HG02763 (cell line): Measurements from ENCODE around the gene SAMD10.
A peak's percentile ranks its signal among the peaks of the same experiment; 100 is the strongest.
"Not testable (repeated sequence)": the region's sequence is repeated elsewhere in the genome, so short reads cannot be mapped to it uniquely, and the experiment has no call there.

ENCODE experiments used
- ATAC-seq: cut with Tn5 transposase; IDR thresholded peaks from one replicate; pipeline ENCODE4 v1.9.1; 2021; ENCODE audit warnings: mild to moderate bottlenecking, moderate library complexity; ENCODE audit not compliant: unreplicated experiment

Gene SAMD10

DNA sequence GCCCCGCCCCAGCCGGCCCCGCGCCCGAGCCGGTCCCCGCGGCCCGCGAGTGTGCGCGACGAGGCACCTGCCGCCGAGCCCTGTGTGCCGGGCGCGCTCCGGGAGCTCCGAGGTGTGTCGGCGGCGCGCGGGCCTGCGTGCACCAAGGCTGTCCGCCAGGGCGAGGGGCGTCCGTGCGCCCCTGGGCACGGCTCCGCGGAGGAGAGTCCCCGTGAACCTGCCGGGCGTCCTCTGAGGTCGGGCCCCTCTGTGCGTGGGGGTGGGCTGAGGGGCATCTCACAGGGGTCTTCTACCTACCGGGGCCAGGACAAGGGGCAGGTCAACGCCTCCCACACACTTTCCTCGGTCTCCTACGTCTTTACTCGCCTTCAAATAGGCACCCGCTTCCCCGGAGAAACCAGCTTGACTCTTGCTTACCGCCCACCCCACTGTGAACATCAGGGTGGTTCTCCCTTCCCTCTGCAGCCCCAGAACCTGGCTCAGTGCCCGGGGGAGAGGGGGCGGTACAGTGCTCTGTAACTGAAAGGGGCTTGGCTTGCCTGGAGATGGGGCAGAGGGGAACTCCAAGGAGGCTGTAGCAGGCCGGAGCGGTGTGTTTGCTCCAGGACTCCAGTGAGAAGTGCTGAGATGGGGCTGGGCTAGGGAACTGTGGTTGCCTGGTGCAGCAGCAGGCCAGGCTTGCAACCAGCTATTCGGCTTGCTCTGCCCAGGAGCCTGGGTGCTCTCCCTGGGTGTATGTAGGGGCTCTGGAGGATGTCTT is at the start of gene SAMD10:
TSS of gene SAMD10 (minus strand) at position 86 of the 760 bp plus-strand sequence. CDS start 175 bp downstream, outside the sequence.
- peak; percentile 37 for ATAC-seq

DNA sequence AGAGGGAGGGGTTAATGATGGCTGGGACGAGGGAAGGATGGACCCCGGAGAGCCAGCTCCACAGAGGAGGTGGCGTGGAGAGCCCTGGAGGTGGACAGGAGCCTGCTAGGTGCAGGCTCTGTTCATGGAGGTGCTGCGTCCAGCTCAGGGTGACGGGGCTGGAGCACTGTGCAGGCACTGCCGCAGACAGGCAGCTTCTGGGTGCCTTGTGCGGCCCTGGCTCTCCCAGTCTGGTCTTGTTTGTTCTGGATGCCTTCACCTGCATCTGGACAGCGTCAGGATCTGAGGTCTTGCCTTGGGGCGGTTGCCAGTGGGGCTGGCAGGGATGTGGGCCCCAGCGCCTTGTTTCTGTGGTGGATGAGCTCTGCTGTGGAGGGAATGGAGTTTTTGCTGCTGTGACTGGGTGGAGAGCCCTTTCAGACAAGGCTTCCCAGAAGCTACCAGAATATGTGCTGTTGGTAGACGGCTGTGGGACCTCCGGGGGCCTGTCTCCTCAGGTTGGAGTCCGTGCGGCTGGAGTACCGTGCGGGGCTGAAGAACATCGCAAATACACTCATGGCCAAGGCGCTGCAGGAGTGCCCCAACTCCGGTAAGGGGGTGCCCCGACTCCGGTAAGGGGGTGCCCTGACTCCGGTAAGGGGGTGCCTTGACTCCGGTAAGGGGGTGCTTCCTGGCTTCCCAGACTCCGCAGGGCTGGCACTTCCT is 48.7 kb upstream of the SAMD10 start:
- no peak for ATAC-seq

DNA sequence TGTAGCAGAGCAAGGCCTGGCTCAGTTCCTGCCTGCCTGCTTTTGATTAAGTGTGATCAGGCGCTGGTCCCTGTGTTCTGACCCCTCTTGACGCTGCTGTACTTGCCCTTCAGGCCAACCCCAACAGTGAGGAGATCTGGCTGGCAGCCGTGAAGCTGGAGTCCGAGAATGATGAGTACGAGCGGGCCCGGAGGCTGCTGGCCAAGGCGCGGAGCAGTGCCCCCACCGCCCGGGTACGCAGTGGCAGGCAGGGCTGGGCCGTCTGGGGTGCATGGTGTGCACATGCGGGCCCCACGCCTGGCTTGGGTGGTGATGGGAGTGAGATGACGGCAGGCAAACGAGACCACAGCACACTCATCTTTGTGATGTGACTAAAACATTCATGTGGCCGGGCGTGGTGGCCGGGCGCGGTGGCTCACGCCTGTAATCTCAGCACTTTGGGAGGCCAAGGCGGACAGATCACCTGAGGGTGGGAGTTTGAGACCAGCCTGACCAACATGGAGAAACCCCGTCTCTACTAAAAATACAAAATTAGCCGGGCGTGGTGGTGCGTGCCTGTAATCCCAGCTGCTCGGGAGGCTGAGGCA is 46.5 kb upstream of the SAMD10 start:
- ATAC-seq, result no peak

DNA sequence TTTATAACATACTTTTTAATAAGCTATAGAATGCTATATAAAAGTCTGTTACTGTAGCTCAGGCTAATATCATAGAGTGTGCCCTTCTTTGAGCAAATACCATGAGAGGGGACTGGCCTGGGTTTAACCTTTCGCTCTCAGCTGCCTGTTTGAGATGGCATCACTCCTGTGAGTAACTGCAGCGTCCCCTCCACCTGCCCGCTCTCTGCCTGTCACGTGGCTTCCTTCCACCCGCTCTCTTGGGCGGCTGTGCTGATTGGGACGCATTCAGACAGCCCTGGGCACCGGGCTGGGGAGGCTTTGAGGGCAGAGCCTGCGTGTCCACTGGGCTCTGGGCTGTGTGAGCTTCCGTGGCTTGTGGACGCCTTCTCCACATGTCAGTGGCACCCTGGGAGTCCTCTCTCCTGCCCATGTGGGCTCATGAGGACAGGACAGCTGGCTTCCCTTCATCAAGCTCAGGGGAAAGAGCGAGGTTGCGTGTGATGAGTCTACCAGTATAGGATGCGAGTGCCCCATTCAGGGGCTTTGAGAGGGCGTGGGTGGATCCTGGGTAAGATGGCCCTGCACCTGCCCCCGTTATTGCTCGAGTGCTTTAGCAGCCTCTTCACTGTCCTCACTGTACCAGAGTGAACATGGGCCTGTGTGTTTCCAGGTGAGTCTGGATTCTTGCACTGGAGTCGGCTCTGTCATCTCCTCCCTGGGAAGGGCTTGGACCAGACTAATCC is 45.8 kb upstream of the SAMD10 start:
- no peak for ATAC-seq

DNA sequence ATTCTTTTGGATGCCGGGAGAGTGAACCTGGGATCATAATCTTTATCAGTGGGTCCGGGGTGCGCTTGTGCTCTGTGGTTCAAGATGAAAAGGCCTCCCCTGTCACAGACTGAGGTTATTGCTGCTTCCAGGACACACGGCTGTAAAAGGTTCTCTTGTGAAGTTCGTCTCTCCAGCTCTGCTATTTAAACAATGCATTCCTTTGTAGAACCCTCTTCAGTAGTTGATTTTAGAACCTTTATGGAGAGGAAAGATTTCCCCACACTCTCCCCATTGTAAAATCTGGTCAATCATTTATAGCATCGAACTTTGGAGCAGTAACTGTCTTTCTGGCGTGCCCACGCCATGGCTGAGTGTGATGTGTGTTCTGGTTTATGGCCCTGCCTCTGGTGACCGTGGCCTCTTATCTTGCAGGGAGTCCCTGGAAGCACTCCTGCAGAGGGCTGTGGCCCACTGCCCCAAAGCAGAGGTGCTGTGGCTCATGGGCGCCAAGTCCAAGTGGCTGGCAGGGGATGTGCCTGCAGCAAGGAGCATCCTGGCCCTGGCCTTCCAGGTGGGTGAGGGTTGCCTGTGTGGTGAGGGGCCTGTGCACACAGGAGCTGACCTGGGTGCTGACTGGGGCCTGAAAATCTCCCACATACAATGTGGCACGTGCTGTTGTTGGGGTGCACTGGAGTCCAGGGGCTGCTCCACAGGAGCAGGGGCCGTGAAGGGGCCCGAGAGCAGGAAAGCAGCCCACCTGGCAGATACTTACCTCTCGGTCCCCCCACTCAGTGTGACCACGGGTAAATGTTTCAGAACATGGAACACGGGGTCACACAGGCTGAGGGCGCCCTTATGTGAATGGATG is 44.9 kb upstream of the SAMD10 start:
- ATAC-seq, result no peak

DNA sequence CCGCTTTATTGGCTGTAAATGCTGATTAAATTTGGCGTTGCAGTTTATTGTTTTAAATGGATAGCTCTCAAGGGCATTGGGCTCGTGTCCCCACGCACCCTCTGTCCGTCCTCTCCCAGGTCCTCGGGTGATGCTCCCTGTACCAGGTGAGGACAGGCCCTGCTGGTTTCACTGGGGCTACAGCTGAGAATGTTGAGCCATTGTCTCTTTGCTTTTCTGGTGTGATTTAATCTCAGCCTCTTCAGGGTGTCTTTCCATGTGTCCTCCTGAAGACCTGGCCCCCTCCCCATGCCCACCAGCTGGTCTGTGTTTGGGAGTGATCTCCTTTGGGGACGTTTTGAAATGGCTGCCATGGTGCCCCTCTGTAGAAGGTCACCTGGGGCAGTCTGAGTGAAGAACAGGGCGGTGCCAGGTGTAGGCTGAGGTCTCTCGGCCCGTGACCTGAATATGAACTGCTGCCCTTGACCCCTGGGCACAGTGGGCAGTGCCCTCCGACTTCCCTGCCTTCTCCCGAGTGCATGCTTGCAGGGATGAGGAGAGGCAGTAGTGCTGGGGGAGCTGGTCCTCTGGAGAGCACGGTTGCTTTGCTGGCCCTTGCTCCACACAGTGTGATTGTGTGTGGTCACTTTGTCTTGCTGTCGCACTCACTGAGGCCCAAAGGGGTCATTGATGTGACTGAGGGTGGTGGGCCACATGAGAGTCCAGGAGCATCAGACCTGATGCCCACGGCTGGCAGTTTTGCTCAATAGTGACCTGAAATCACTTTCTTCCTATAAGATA is 44.1 kb upstream of the SAMD10 start:
- ATAC-seq, result no peak

DNA sequence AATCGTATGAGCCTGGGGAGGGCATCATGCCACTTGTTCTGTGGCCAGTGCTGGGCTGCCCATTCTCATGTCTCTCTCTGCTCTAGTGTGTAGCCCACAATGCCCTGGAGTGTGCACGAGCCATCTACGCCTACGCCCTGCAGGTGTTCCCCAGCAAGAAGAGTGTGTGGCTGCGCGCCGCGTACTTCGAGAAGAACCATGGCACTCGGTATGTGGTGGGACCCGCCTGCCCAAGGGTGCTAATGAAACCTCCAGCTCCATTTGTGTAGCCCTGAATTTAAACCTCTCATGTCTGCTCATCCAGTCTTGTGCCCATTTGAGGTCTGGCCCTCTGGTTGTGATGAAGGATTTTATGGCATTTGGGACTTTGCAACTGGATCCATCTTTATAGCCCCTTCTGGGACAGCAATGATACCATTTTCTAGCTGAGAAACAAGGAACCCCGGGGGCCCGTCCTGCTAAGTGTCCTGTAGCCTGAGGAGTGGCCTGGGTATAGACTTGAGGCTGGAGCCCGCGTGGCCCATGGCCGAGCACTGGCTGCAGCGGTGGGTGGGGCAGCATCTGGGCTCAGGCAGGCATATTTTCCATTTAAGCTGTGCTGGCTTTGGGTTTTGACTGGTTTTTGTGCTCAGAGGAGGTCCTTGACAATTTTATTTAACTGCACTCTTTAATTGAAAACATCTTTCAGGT is 43.4 kb upstream of the SAMD10 start:
- ATAC-seq, result no peak

DNA sequence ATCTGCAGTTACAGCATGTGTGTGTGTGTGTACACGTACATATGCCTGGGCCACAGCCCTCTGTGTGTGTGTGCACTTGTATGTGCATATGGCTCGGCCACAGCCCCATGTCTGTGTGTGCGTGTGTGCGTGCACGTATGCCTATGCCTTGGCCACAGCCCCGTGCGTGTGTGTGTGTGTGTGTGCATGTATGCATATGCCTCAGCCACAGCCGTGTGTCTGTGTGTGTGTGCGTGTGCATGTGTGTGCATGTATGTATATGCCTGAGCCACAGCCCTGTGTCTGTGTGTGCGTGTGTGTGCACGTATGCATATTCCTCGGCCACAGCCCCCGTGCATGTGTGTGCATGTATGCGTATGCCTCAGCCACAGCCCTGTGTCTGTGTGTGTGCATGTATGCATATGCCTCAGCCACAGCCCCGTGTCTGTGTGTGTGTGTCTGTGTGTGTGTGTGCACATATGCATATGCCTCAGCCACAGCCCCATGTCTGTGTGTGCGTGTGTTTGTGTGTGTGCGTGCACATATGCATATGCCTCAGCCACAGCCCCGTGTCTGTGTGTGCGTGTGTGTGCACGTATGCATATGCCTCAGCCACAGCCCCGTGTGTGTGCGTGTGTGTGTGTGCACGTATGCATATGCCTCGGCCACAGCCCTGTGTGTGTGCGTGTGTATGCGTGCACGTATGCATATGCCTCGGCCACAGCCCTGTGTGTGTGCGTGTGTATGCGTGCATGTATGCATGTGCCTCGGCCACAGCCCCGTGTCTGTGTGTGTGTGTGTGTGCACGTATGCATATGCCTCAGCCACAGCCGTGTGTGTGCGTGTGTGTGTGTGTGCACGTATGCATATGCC is 41.9 kb upstream of the SAMD10 start:
- no peak for ATAC-seq

DNA sequence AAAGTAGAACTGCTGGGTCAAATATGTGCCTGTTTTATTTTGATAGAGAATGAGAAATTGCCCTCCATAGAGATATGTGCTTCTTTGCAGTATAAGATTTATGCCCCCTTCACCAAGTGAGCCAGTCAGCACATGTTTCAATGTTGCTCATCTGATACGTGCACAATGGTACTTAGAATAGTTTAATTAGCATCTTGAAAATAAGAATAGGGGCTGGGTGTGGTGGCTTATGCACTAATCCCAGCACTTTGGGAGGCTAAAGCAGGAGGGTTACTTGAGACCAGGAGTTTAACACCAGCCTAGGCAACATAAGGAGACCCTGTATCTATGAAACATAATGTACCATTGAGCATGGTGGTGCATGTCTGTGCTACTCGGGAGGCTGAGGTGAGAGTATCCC is 36.2 kb upstream of the SAMD10 start:
- ATAC-seq, result no peak

DNA sequence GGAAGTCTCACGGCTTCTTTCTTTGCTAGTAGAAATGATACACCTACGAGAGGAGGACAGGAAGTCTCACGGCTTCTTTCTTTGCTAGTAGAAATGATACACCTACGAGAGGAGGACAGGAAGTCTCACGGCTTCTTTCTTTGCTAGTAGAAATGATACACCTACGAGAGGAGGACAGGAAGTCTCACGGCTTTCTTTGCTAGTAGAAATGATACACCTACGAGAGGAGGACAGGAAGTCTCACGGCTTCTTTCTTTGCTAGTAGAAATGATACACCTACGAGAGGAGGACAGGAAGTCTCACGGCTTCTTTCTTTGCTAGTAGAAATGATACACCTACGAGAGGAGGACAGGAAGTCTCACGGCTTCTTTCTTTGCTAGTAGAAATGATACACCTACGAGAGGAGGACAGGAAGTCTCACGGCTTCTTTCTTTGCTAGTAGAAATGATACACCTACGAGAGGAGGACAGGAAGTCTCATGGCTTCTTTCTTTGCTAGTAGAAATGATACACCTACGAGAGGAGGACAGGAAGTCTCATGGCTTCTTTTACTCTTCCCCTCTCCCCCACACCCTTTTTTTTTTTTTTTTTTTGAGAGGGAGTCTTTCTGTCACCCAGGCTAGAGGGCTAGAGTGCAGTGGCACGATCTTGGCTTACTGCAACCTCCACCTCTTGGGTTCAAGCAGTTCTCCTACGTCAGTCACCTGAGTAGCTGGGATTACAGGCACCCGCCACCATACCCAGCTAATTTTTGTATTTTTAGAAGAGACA is 33.1 kb upstream of the SAMD10 start:
- not testable (repeated sequence) for ATAC-seq

DNA sequence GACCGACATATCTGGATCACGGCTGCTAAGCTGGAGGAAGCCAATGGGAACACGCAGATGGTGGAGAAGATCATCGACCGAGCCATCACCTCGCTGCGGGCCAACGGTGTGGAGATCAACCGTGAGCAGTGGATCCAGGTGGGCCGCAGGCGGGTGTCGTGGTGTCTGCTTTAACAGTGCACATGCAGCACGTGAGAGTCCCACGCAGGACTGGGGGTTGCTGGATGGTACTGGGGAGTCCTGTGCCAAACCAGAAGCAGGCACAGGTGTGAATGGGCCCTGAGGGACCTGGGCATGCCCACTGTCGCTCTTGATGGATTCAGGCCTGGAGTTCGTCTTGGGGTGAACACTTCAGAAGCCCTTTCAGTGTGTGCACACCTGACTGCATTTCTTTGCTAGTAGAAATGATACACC is 31.9 kb upstream of the SAMD10 start:
- no peak for ATAC-seq

DNA sequence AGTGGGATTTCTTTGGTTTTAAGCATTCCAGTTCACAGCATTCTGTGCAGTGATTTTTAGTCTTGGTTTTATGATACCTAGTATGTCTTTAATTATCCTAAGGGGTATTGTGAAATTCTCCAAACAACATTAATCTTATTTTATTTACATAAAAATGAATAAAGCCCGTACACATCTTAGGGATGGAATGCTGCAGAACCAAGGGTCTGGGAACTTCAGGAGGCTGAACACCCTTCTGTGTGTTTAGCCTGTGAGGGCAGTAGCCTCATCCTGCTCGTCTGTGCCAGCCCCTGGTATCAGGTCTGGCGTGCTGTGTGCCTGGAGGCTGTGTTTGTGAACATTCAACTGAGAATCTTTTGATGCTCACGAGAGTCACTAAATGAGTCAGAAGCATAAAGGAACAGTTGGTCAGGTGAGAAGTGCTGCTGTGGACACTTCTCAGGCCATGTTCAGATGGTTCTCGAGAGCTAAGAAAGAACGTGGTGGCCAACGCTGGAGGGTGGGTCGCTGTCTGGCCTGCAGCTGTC is 31.3 kb upstream of the SAMD10 start:
- no peak for ATAC-seq

DNA sequence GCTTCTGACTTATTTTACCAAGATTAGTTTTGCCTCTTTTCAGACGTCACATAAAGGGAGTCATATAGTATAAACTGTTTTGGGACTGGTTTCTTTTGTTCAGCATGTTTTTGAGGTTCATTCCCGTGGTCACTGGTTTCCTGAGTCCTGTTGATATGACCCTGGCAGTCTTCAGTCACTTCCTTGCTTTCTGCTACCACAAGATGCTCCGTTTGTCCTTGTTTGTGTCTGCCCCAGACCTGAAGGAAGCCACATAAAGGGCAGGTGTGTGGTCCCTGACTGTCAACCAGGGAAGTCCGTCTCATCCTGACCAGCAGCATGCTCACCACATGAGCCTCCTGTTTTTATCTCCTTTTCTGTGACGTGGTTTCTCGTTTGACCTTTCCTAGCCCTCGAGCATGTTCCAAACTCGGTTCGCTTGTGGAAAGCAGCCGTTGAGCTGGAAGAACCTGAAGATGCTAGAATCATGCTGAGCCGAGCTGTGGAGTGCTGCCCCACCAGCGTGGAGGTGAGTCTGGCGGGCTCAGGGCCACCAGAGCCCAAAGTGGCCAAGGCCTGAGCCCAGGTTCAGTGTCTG is 30.5 kb upstream of the SAMD10 start:
- ATAC-seq, result no peak

DNA sequence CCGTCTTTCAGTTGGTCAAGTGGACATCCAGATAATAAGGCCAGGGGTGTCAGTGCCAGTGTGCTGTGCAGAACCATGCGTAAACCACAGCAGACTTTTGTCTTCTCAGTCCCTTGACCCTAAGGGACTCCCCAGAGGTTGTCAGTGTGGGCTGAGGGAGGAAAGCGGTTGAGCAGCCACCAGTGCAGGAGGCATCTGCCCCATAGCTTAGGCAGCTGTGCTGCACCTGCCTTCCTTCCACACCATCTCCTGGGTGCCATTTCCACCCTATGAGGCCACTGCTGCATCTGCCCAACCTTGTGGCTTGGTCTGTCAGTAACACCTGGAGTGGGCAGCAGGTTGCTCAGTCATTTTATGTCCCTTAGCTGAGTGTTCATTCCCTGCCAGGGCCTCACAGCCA is 27.5 kb upstream of the SAMD10 start:
- no peak for ATAC-seq

DNA sequence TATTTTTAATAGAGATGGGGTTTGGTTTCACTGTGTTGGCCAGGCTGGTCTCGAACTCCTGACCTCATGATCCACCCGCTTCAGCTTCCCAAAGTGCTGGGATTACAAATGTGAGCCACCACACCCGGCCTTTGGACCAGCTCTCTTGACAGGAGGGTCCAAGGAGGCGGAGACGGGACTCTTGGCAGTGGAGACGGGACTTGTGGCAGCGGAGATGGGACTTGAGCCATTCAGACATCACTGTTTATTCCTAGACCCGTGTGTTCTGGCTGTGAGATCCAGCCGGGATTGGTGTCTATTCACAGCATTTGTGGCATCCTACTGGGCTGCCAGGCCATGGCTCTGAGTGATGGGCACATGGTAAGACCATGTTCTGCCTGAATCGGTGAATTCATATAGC is 27.0 kb upstream of the SAMD10 start:
- ATAC-seq, result no peak

DNA sequence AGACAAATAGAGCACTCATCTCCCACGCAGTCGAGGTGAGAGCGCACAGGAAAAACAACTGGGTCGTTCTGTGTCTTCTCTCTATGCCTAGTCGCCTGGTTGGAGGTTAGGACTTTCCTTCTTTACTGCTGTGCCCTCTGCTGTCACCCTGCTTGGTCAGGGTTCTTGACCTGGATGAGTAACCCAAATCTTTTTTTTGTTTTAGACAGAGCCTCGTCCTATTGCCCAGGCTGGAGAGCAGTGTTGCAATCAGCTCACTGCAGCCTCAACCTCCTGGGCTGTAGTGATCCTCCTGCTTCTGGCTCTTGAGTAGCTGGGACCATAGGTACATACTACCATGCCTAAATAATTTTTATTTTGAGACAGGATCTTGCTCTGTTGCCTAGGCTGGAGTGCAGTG is 26.0 kb upstream of the SAMD10 start:
- ATAC-seq, result no peak
